H54 (cell line): ENCODE data around the gene SYN1.

ENCODE experiments used
- DNase-seq: peaks from one replicate; pipeline ENCODE4 v3.0.0; 2011; ENCODE audit warnings: low spot score, mixed read lengths; ENCODE audit not compliant: insufficient read length
- FAIRE-seq: peaks from 3 replicates; lab custom pipeline; 2011; peaks lifted over from hg19 to GRCh38; lab: Jason Lieb, UNC
- POLR2A ChIP-seq: IDR thresholded peaks from 2 replicates; pipeline ENCODE4 v1.6.1; 2011; ENCODE audit warnings: low read depth, mild to moderate bottlenecking, low read length

SYN1 gene

GRCh38 chrX:47579537-47579936, 40.1 kb downstream of the SYN1 start:
- FAIRE-seq (no peak), DNase-seq (no peak)
- no peak for TF ChIP-seq POLR2A

GRCh38 chrX:47578692-47579091, 41.0 kb downstream of the SYN1 start:
- TF ChIP-seq POLR2A = no peak
- DNase-seq (no peak), FAIRE-seq (no peak)

GRCh38 chrX:47577901-47578300, 41.8 kb downstream of the SYN1 start:
- DNase-seq (no peak), FAIRE-seq (no peak)
- TF ChIP-seq POLR2A = no peak

- no peak for DNase-seq
- FAIRE-seq = no peak
- TF ChIP-seq POLR2A = no peak
Measured at GRCh38 chrX:47577424-47577823, 42.2 kb downstream of the SYN1 start.

GRCh38 chrX:47576021-47576898, 43.4 kb downstream of the SYN1 start:
- no peak for TF ChIP-seq POLR2A
- no peak for DNase-seq
- no peak for FAIRE-seq

GRCh38 chrX:47574547-47575301, 44.9 kb downstream of the SYN1 start:
- DNase-seq = no peak
- no peak for FAIRE-seq
- no peak for TF ChIP-seq POLR2A

GRCh38 chrX:47574076-47574546, 45.5 kb downstream of the SYN1 start:
- DNase-seq (no peak), FAIRE-seq (no peak)
- TF ChIP-seq POLR2A = no peak

GRCh38 chrX:47573341-47574075, 46.1 kb downstream of the SYN1 start:
- DNase-seq (no peak), FAIRE-seq (no peak)
- no peak for TF ChIP-seq POLR2A

DNA sequence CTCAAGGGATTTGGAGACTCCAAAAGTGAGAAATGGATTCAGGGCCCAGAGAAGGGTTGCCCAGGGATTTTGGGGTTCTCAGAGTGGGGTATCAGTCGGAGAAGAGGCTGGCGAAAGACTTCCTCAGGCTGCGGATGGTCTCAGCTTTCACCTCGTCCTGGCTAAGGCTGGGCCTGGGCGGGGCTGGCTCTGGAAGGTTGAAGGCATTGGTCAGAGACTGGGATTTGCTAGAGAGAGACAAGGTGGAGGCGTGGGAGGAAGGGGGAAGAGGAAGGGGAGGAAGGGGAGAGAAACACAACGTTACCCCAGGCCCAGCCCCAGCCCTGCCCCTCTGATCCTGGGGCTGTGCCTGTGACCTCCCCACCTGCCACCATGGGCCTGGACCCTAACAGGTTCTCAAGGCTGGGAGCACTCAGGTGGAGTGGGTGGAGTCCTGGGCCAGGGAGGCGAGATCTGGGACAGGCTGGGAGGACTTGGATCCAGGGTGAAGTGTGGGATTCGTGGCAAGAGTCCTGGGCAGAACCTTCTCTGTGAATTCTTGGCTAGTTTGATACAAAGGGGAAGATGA, 46.8 kb downstream of the SYN1 start:
- FAIRE-seq (no peak), DNase-seq (no peak)
- no peak for TF ChIP-seq POLR2A

- DNase-seq = no peak
- TF ChIP-seq POLR2A = no peak
- FAIRE-seq = no peak
Measured at GRCh38 chrX:47571896-47572295, 47.8 kb downstream of the SYN1 start.

GRCh38 chrX:47571215-47571614, 48.4 kb downstream of the SYN1 start:
- DNase-seq (no peak), FAIRE-seq (no peak)
- TF ChIP-seq POLR2A = no peak

DNA sequence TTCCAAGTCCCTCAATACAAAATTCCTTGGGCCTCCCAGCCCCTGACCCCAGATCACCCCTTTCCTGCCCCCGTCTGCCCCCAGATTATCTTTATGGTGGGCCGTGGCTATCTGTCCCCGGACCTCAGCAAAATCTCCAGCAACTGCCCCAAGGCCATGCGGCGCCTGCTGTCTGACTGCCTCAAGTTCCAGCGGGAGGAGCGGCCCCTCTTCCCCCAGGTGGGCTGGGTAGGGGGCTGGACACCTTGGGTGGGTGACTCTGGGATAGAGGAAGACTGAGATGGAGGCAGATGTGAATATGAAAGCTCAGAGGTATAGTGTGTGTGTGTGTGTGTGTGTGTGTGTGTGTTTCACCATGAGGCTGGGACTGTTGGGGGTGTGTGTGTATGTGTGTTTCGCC, 48.9 kb downstream of the SYN1 start:
- no peak for FAIRE-seq
- TF ChIP-seq POLR2A = no peak
- no peak for DNase-seq

DNA sequence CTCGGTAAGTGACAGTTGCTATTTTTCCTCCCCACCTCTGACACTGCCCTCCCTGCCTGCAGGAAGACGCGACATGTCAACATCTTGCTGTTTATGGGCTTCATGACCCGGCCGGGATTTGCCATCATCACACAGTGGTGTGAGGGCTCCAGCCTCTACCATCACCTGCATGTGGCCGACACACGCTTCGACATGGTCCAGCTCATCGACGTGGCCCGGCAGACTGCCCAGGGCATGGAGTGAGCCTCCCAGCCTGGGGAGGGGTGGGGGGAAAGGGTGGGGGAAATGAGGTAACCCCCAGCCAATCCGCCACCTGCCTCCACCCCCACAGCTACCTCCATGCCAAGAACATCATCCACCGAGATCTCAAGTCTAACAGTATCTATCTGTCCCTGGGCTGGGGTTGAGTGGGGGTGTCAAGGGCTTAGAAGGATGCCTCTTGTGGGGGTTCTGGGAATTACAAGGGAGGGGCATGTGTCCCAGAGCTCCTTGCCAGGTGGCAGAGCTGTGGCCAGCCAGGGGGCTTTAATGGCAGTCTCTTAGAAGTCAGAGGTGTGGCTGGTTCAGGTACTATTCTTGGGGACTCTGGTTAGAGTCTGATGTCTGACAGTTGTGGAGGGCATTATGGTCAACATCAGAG, 50.9 kb downstream of the SYN1 start:
- no peak for FAIRE-seq
- DNase-seq = no peak
- no peak for TF ChIP-seq POLR2A
